Measurements from ENCODE around the gene GRM4.
A peak's percentile ranks its signal among the peaks of the same experiment; 100 is the strongest.

GRM4 gene

DNA sequence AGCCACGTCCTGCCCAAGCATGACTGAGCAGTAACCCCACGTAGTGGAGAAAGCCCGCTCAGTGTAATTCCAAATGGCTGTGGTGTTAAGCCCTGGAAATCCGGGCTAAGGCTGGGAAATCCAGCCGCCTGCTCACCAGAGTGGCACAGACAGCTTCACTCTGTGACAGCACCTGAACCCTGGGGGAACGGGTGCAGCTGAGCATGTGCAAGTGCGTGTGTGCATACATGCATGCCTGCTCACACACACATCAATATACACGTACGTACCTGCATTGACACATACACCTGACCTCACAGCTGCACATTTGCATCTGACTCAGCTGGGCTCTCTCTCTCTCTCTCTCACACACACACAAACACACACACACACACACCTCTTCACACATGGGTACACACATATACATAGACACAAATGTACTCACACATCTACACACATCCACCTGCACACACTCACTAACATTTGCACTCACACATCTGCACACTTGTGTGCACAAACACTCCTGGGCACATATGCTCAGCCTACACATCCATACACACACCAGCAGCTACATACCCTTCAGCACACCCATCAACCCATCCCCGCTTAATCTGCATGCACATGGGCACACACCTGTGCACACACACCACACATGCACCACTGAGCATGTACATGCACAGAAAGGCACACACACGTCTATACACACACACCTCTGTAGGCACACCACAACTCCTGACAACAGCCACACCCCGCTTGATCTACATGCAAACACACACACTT, 114.1 kb downstream of the GRM4 start:
- Histone ChIP-seq H3K4me3 (no peak overlapping the region), H3K9me3 (no peaks in the 10 kb centered on the region), H3K27me3 (ENCODE audit: low read depth) (no peaks in the 10 kb centered on the region; the same call in 1 of the 2 replicates), H3K4me1 (no peaks in the 10 kb centered on the region), H3K36me3 (replicated peaks) (no peaks in the 10 kb centered on the region)
- no peak for DNase-seq (ENCODE audit: low spot score in 2 of 2)
- in situ Hi-C loops (cut with MboI; ENCODE audit: low sequenced_read_pairs): no loop called here

DNA sequence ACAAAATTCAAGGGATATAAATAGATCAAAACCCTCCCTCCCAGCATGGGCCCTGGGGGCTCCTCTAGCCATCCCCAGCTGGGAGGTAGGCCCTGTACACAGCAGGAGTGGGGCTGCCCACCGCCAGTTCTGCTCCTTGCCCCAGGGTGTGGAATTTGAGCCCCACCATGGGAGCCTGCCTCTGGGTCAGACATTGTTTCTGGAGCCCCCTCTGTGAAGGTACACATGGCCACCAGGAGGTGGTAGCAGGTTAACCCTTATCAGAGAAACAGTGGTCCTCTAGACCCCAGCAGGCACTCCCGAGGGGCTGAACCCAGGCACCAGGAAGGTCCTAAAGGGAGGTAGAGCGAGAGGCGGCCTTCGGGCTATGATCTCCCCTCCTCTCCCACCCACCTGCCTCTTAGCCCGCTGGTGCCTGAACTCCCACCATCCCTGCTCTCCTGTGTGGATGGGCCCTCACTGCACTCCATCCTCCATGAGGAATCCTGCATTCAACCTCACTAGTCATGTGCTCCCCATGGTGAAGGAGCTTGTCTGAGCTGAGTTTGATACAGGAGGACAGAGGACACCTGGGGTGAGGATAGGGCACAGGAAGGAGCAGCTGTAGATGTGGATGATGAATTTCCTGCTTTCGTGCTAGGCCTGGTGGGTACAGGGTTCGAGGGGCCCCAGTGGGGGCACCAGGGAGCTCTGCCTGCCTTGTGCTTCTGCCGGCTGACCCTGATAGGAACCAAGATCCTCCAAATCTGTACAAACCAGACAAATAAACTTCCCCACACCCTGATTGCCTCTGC, 114.9 kb downstream of the GRM4 start:
- Histone ChIP-seq H3K36me3 (replicated peaks) (no peaks in the 10 kb centered on the region), H3K9me3 (no peaks in the 10 kb centered on the region), H3K4me1 (no peaks in the 10 kb centered on the region), H3K27me3 (ENCODE audit: low read depth) (no peaks in the 10 kb centered on the region; the same call in 1 of the 2 replicates), H3K4me3 (no peak overlapping the region)
- in situ Hi-C loops (cut with MboI; ENCODE audit: low sequenced_read_pairs): no loop called here
- DNase-seq (ENCODE audit: low spot score in 2 of 2): no peak

DNA sequence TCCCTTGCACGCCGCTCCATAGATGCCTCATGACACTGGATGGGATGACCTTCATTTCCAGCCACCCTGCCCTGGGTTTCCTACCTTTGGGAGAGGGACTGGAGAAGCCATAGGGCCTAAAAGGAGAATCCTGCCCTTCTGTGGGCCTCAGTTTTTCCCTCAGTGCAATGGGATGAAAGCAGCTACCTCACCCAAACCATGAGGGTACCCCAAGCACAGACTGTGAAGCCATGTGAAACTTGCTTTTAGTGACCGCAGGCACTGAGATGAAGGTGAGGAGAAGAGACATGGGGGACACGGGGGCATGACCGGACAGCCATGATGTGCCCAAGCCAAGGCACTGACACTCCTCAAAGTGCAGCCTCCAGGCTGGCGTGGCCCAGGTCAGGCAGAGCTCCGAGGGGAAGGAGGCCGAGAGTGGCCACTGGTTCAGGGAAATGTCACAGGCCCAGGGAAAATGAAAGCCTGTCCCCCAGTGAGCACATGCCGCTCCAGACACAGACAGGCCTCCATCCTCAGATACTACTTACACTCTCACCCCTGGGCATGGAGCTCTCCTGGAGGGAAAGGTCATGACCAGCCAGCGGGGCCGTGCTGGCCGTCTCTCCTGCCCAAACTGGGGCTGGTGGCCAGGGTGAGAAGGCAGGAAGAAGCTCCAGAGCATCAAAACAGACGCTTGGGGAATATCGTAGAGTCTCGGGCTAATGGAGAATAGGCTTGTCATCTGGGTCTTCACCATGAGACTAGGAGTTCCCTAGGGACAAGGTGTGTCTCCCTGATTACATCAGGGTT, 116.2 kb downstream of the GRM4 start:
- in situ Hi-C loops (cut with MboI; ENCODE audit: low sequenced_read_pairs): loop anchor here (5.0 kb wide), 1 partner anchor 262 kb away; no protein-coding TSS in a partner anchor
- Histone ChIP-seq H3K36me3 (replicated peaks) (no peaks in the 10 kb centered on the region), H3K27me3 (ENCODE audit: low read depth) (no peaks in the 10 kb centered on the region; the same call in 1 of the 2 replicates), H3K9me3 (no peaks in the 10 kb centered on the region), H3K4me3 (no peak overlapping the region), H3K4me1 (no peaks in the 10 kb centered on the region)
- DNase-seq (ENCODE audit: low spot score in 2 of 2): no peak

DNA sequence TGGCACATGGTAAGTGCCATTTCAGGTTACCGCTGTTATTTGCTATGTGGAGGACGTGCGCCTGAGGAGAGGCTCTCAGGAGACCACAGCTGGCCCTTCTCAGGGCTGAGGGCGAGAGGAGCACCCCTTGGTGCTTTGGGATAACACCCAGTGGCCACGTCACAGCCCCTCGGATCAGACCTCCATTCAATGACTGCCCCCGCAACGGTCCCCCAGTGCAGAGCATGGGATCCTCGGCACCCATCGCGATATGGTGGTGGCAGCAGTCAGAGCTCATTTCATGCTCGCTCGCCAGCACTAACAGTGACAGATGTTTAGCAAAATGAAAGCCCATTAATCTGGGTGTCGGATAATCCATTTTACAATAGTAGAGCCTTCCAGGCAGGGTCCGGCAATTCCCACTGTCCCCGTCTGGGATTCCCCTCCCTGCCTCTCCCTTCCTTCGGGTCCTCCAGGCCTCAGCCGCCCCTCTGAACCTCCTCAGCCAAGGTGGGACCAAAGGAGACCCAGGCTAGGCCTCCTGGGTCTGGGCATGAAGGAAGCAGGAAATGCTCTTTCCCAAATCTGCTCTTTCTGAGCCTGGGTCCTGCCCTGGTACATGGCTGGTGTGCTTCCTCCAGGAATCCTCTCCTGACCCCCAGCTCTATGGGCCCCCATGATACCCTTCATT, 117.1 kb downstream of the GRM4 start:
- no peaks in the 10 kb centered on the region for H3K9me3 ChIP-seq
- no peaks in the 10 kb centered on the region for H3K36me3 ChIP-seq (replicated peaks)
- peaks cover 1% of the 10 kb centered on the region; the same call in 1 of the 2 replicates for H3K27me3 ChIP-seq (ENCODE audit: low read depth)
- DNase-seq (ENCODE audit: low spot score in 2 of 2): no peak
- in situ Hi-C loops (cut with MboI; ENCODE audit: low sequenced_read_pairs): loop anchor here (5.0 kb wide), 1 partner anchor 262 kb away; no protein-coding TSS in a partner anchor
- H3K4me1 ChIP-seq: no peaks in the 10 kb centered on the region
- no peak overlapping the region for H3K4me3 ChIP-seq

DNA sequence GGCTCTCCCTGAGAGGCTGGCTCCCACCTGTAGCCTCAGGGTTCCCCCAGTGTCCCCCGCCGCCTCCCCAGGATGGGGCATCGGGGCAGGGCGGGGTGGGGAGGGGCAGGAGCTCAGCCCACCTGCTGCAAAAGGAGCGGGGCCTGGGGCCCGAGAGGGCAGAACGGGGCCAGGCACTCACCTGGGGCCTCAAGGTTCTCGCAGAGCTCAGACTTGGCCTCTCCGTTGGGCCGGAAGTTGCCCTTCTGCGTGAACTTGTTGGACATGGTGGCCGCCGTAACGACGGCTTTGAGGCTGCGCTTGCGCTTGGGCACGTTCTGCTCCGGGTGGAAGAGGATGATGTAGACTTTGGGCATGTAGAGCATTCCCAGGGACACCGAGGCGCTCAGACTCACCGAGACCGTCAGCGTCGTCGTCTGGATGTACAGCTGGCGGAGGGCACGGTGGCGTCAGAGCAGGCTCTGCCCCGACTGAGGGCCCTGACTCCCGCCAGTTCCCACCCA, 117.9 kb downstream of the GRM4 start:
- DNase-seq (ENCODE audit: low spot score in 2 of 2): no peak
- Histone ChIP-seq H3K27me3 (ENCODE audit: low read depth) (peaks cover 4% of the 10 kb centered on the region; the same call in 1 of the 2 replicates), H3K4me1 (no peaks in the 10 kb centered on the region), H3K4me3 (no peak overlapping the region), H3K9me3 (no peaks in the 10 kb centered on the region), H3K36me3 (replicated peaks) (no peaks in the 10 kb centered on the region)
- in situ Hi-C loops (cut with MboI; ENCODE audit: low sequenced_read_pairs): loop anchor here (5.0 kb wide), 1 partner anchor 261 kb away; no protein-coding TSS in a partner anchor

DNA sequence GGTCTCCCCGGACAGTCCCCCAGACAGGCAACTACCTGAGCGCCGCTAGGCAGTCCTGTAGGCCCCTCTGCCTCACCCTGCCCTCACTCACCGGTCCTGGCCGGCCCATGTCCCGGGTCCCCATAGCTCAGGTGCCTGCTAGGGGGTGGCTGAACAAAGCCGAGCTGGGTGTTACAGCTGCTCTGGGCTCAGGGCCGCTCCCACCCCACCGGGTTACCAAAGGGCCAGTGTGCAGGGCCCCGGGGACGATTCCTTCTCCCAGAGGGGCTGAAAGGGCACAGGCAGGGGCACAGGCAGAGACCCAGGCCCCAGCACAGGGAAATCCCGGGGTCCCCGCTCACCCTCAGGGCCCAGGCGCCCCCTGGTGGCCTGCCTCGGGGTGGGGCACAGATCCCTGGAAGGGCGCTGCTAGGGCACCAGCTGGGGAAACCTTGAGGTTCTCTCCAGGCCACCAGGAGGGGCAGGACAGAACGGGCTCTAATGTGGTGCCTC, 118.4 kb downstream of the GRM4 start:
- Histone ChIP-seq H3K9me3 (no peaks in the 10 kb centered on the region), H3K4me3 (no peak overlapping the region), H3K36me3 (replicated peaks) (no peaks in the 10 kb centered on the region), H3K4me1 (no peaks in the 10 kb centered on the region), H3K27me3 (ENCODE audit: low read depth) (peaks cover 8% of the 10 kb centered on the region)
- in situ Hi-C loops (cut with MboI; ENCODE audit: low sequenced_read_pairs): loop anchor here (5.0 kb wide), 1 partner anchor 260 kb away; no protein-coding TSS in a partner anchor
- peak in 1 of 2 experiments; percentile 79 for DNase-seq (ENCODE audit: low spot score in 2 of 2)

DNA sequence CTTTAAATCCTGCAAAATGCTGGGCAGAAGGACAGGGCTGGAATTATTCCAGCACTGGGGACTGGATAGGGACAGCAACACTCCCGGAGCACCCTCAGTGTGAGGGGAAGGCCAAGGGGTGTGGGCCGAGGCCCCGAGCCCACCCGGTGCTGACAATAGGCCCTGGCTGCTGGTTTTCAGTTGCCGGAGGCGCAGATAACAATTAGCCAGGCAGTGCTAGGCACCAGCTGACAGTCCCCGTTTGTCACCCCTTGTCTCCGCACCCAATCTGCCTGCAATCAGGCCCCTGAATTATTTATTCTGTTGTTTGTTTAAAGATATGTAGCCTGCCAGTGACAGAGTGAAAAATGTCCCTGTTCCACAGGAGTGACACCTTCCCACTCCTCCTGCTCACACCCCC, 120.0 kb downstream of the GRM4 start:
- Histone ChIP-seq H3K4me3 (no peak overlapping the region), H3K36me3 (replicated peaks) (no peaks in the 10 kb centered on the region), H3K4me1 (no peaks in the 10 kb centered on the region), H3K27me3 (ENCODE audit: low read depth) (peaks cover 12% of the 10 kb centered on the region), H3K9me3 (no peaks in the 10 kb centered on the region)
- DNase-seq (ENCODE audit: low spot score in 2 of 2): no peak
- in situ Hi-C loops (cut with MboI; ENCODE audit: low sequenced_read_pairs): loop anchor here (5.0 kb wide), 1 partner anchor 259 kb away; no protein-coding TSS in a partner anchor

DNA sequence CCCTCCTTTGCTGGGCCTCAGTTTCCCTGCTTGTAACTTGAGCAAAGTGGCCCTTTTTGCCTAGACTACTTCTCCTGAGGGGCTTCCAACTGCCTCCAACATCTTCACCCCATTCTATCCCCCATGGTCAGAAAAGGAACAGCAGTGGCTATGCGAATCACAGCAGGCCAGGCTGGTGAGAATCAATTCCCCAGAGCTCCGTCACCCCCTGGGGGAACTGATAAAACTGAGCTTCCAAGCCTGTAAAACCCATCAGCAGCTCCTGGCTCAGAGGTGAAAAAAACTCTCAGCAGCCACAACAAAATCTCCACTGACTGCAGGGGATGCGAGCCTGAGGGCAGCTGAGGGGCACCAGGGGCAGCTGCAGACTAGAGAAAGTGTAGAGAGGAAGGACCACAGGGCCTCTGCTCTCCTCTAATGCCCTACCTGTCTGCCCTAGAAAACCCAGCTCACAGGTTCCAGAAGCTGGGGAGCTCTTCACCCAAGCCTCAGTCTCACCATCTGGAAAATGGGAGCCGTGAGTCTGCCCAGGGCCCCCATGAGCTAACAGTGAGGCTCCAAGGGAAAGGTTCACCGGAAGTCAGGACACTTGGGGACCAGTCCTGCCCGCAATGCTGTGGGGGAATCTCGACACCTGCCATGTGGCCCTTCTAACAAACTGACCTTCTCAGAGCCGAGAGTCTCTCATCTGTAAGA, 120.6 kb downstream of the GRM4 start:
- Histone ChIP-seq H3K36me3 (replicated peaks) (no peaks in the 10 kb centered on the region), H3K27me3 (ENCODE audit: low read depth) (peaks cover 12% of the 10 kb centered on the region), H3K4me1 (no peaks in the 10 kb centered on the region), H3K4me3 (no peak overlapping the region), H3K9me3 (no peaks in the 10 kb centered on the region)
- DNase-seq (ENCODE audit: low spot score in 2 of 2): no peak
- in situ Hi-C loops (cut with MboI; ENCODE audit: low sequenced_read_pairs): loop anchor here (5.0 kb wide), 1 partner anchor 258 kb away; no protein-coding TSS in a partner anchor

DNA sequence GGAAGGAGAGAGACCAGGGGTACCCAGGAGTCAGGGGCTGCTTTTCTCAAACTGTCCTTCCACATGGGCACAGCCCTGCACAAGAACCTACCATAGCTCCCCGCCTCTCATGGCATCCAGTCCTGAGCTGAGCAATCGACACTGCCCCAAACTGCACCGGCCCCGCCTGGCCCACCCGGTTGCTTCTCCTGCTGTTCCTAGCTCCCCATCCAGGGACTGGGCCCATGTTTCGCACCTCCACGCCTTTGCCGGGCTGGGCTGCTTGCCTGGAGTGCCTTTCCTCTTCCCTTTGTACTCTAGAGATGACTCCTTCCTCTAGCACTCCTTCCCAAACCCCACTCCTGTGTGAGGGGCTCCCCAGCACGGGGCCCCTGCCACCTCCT, 123.0 kb downstream of the GRM4 start:
- in situ Hi-C loops (cut with MboI; ENCODE audit: low sequenced_read_pairs): no loop called here
- no peak for DNase-seq (ENCODE audit: low spot score in 2 of 2)
- Histone ChIP-seq H3K4me3 (no peak overlapping the region), H3K9me3 (no peaks in the 10 kb centered on the region), H3K4me1 (no peaks in the 10 kb centered on the region), H3K36me3 (replicated peaks) (no peaks in the 10 kb centered on the region), H3K27me3 (ENCODE audit: low read depth) (peaks cover 12% of the 10 kb centered on the region)

DNA sequence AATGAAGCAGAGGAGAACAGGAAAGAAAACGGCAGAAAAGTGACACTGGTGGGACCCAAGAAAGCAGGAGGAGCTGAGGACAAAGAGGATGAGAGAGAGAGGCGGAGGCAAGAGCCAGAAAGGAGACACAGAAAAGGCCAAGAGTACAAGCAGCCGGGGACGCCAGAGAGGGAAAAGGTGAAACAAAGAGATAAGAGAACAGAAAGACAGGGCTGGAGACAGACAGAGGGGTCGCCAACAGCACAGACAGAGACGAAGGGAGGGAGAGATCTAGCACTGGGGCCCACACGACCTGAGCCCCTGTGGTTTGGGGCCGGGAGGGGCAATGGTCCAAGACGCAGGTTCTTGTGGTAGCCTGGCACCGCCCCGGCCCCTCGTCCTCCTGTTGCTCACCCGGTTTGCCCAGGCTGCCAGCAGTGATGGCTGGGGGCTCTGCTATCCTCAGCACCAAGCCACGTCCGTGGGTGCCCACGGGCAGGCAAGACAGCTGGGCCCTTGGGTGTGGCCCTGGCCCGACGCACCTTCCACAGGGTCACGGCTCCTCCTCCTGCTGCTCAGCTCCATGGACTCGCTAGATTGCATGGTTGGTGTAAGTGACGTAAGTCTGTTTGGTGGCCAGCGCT, 123.5 kb downstream of the GRM4 start:
- Histone ChIP-seq H3K4me1 (no peaks in the 10 kb centered on the region), H3K9me3 (no peaks in the 10 kb centered on the region), H3K4me3 (no peak overlapping the region), H3K27me3 (ENCODE audit: low read depth) (peaks cover 12% of the 10 kb centered on the region), H3K36me3 (replicated peaks) (no peaks in the 10 kb centered on the region)
- in situ Hi-C loops (cut with MboI; ENCODE audit: low sequenced_read_pairs): no loop called here
- no peak for DNase-seq (ENCODE audit: low spot score in 2 of 2)

DNA sequence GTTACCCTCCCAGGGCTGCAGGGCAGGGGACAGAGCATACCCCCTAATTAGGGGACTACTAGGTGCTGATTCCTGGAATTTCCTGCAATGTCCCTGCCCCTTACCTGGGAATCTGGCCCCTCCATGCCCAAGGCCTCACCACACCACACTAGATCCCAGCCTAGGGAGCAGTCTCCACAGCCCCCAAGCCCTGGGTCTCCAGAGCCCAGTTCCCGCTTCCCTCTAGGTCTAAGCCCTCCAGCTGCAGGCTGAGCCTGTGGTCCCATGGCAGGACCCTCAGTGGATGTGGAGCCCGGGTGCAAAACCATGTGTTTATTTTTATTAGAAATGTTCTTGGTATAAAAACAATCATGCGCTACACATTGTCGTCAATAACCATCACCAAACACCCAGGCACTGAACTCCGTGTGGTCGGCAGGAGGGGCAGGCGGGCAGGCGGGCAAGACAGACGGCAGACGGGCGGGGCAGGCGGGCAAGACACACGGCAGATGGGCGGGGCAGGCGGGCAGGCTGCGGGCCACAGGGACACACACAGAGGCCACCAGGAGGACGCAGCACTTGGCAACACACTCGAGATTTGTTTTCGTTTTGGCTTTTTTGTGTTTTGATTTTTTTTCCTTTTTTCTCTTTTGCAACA, 124.2 kb downstream of the GRM4 start:
- peaks cover 12% of the 10 kb centered on the region for H3K27me3 ChIP-seq (ENCODE audit: low read depth)
- DNase-seq (ENCODE audit: low spot score in 2 of 2): no peak
- no peaks in the 10 kb centered on the region for H3K36me3 ChIP-seq (replicated peaks)
- H3K9me3 ChIP-seq: no peaks in the 10 kb centered on the region
- H3K4me1 ChIP-seq: no peaks in the 10 kb centered on the region
- in situ Hi-C loops (cut with MboI; ENCODE audit: low sequenced_read_pairs): no loop called here
- no peak overlapping the region for H3K4me3 ChIP-seq
